H1 (cell line): Measurements from ENCODE around the gene E2F3. TPM values are rescaled to one million over a fixed set of nuclear protein-coding genes. Genes with fewer than 3 reads are reported as not detected.

Experiments
- CTCF ChIA-PET: fragments of 300-600 bp; sonication (Branson Sonifier 250); formaldehyde crosslinking; loops from one replicate; lab custom pipeline; 2021; ENCODE audit not compliant: partially characterized antibody; lab: Charles Lee
- POLR2A ChIA-PET: fragments of 300-600 bp; sonication (Branson Sonifier 250); formaldehyde crosslinking; loops from one replicate; lab custom pipeline; 2021; ENCODE audit warnings: inconsistent platforms; ENCODE audit not compliant: partially characterized antibody; lab: Charles Lee
- DNase-seq, 2 experiments: peaks; one replicate each; pipeline versions ENCODE4 v3.0.0 to v3.0.0-alpha.2; 2010 to 2022; ENCODE audit warnings: low spot score in 2 of 2, low read depth in 1 of 2, mixed read lengths in 1 of 2
- FAIRE-seq: peaks from 2 replicates; lab custom pipeline; 2011; peaks lifted over from hg19 to GRCh38; lab: Jason Lieb, UNC
- H2AFZ ChIP-seq: 2 replicates; pipeline ENCODE4 v1.8.1; 2012; ENCODE audit warnings: low read length, inconsistent platforms
- H2AK5ac ChIP-seq: 2 replicates; pipeline ENCODE4 v1.6.1; 2013; ENCODE audit warnings: low read depth, low read length
- H2BK120ac ChIP-seq: replicated peaks from 2 replicates; pipeline ENCODE3; 2013; ENCODE audit warnings: low read depth, low read length, inconsistent platforms
- H2BK12ac ChIP-seq: 2 replicates; pipeline ENCODE4 v1.6.1; 2013; ENCODE audit warnings: low read depth, low read length
- H2BK15ac ChIP-seq: 2 replicates; pipeline ENCODE4 v1.6.1; 2013; ENCODE audit warnings: low read length
- H2BK20ac ChIP-seq: 2 replicates; pipeline ENCODE4 v1.6.1; 2013; ENCODE audit warnings: low read length
- H2BK5ac ChIP-seq: 2 replicates; pipeline ENCODE4 v1.6.1; 2013; ENCODE audit warnings: low read depth, low read length
- H3K14ac ChIP-seq: 2 replicates; pipeline ENCODE4 v1.6.1; 2013; ENCODE audit warnings: inconsistent platforms; ENCODE audit not compliant: insufficient read length
- H3K18ac ChIP-seq: 2 replicates; pipeline ENCODE4 v1.6.1; 2013; ENCODE audit warnings: low read length; ENCODE audit errors: extremely low read depth
- H3K23ac ChIP-seq: 2 replicates; pipeline ENCODE4 v1.6.1; 2013; ENCODE audit warnings: inconsistent platforms; ENCODE audit not compliant: insufficient read length
- H3K23me2 ChIP-seq: 2 replicates; pipeline ENCODE4 v1.6.1; 2013; ENCODE audit warnings: low read depth, low read length
- H3K27ac ChIP-seq: 2 replicates; pipeline ENCODE4 v1.6.1; 2011; ENCODE audit warnings: low read depth, low read length, inconsistent platforms
- H3K27me3 ChIP-seq, 4 experiments: replicated peaks in 1 of 4; 1 replicate in 1 of 4; 2 replicates in 3 of 4; pipeline versions ENCODE4 v1.6.1 to v1.8.1; 2011 to 2013; ENCODE audit warnings: low read length in 3 of 4, mild to moderate bottlenecking in 3 of 4, inconsistent platforms in 2 of 4, mixed read lengths in 2 of 4, moderate library complexity in 1 of 4; ENCODE audit not compliant: control insufficient read depth in 3 of 4, insufficient read depth in 3 of 4; ENCODE audit errors: extremely low read depth in 1 of 4
- H3K36me3 ChIP-seq, 4 experiments: 2 replicates each; pipeline versions ENCODE4 v1.6.1 to v1.8.1; 2011 to 2013; ENCODE audit warnings: mild to moderate bottlenecking in 4 of 4, low read length in 3 of 4, moderate library complexity in 2 of 4, control low read depth in 1 of 4, inconsistent platforms in 1 of 4; ENCODE audit not compliant: insufficient read depth in 4 of 4, control insufficient read depth in 2 of 4
- H3K4ac ChIP-seq: replicated peaks from 2 replicates; pipeline ENCODE3; 2013; ENCODE audit warnings: low read length, low read depth, mixed read lengths, inconsistent platforms; ENCODE audit not compliant: insufficient read length
- H3K4me1 ChIP-seq, 4 experiments: replicated peaks in 1 of 4; 1 replicate in 1 of 4; 2 replicates in 3 of 4; pipeline versions ENCODE4 v1.6.1 to v1.8.1; 2011 to 2013; ENCODE audit warnings: low read length in 3 of 4, inconsistent platforms in 2 of 4, mixed read lengths in 1 of 4; ENCODE audit not compliant: insufficient read depth in 4 of 4, control insufficient read depth in 3 of 4
- H3K4me2 ChIP-seq, 2 experiments: 2 replicates each; pipeline versions ENCODE4 v1.6.1 to v1.8.1; 2011 to 2013; ENCODE audit warnings: low read depth in 2 of 2, low read length in 2 of 2, control low read depth in 1 of 2, inconsistent platforms in 1 of 2, mild to moderate bottlenecking in 1 of 2; ENCODE audit not compliant: insufficient read depth in 1 of 2
- H3K4me3 ChIP-seq, 4 experiments: fragments of 200-600, 300-600 bp in 1 of 4; sonication (generic), shearing (Covaris generic), sonication (Bioruptor Twin) in 1 of 4; 2 replicates each; pipeline versions ENCODE4 v1.5.1 to v1.8.1; 2011 to 2016; ENCODE audit warnings: low read length in 4 of 4, low read depth in 3 of 4, control low read depth in 2 of 4, inconsistent platforms in 2 of 4, mild to moderate bottlenecking in 2 of 4, mixed read lengths in 1 of 4, moderate library complexity in 1 of 4; ENCODE audit not compliant: insufficient read depth in 2 of 4; ENCODE audit errors: extremely low read depth in 1 of 4
- H3K56ac ChIP-seq: replicated peaks from 2 replicates; pipeline ENCODE3; 2013; ENCODE audit warnings: low read depth, mild to moderate bottlenecking, mixed read lengths, low read length, inconsistent platforms; ENCODE audit not compliant: insufficient read length
- H3K79me1 ChIP-seq: 2 replicates; pipeline ENCODE4 v1.6.1; 2013; ENCODE audit warnings: low read depth, low read length, control low read depth
- H3K79me2 ChIP-seq, 2 experiments: 2 replicates each; pipeline versions ENCODE4 v1.6.1 to v1.8.1; 2012 to 2013; ENCODE audit warnings: low read length in 2 of 2, mild to moderate bottlenecking in 2 of 2, inconsistent platforms in 1 of 2; ENCODE audit not compliant: insufficient read depth in 2 of 2, control insufficient read depth in 1 of 2
- H3K9ac ChIP-seq, 4 experiments: replicated peaks in 1 of 4; 1 replicate in 1 of 4; 2 replicates in 3 of 4; pipeline versions ENCODE4 v1.6.1 to v1.8.1; 2011 to 2013; ENCODE audit warnings: low read depth in 3 of 4, low read length in 3 of 4, control low read depth in 2 of 4, mild to moderate bottlenecking in 2 of 4, moderate library complexity in 2 of 4, inconsistent platforms in 1 of 4; ENCODE audit errors: extremely low read depth in 1 of 4
- H3K9me3 ChIP-seq, 2 experiments: 2 replicates each; pipeline versions ENCODE4 v1.6.1 to v1.8.1; 2012 to 2013; ENCODE audit warnings: mild to moderate bottlenecking in 2 of 2, moderate library complexity in 2 of 2, control low read depth in 1 of 2, inconsistent platforms in 1 of 2, low read depth in 1 of 2, low read length in 1 of 2, mixed read lengths in 1 of 2; ENCODE audit not compliant: insufficient read depth in 2 of 2
- H4K20me1 ChIP-seq, 2 experiments: replicated peaks in 1 of 2; 2 replicates each; pipeline versions ENCODE3 to v1.8.1; 2011 to 2013; ENCODE audit warnings: inconsistent platforms in 2 of 2, low read length in 2 of 2, mild to moderate bottlenecking in 1 of 2; ENCODE audit not compliant: insufficient read depth in 2 of 2, control insufficient read depth in 1 of 2
- H4K5ac ChIP-seq: 2 replicates; pipeline ENCODE4 v1.6.1; 2013; ENCODE audit warnings: low read length, low read depth, mixed read lengths, inconsistent platforms; ENCODE audit not compliant: insufficient read length
- H4K8ac ChIP-seq: 2 replicates; pipeline ENCODE4 v1.8.0; 2013; ENCODE audit warnings: mild to moderate bottlenecking, moderate library complexity, low read length, inconsistent platforms; ENCODE audit not compliant: insufficient read depth; ENCODE audit errors: extremely low read depth
- H4K91ac ChIP-seq: replicated peaks from 2 replicates; pipeline ENCODE3; 2013; ENCODE audit warnings: low read length, mixed read lengths, inconsistent platforms; ENCODE audit not compliant: insufficient read length
- EP300 ChIP-seq, 2 experiments: IDR thresholded peaks; 1 replicate in 1 of 2; 2 replicates in 1 of 2; pipeline ENCODE4 v1.6.1; 2011 to 2012; ENCODE audit warnings: low read depth in 2 of 2, low read length in 2 of 2, mild to moderate bottlenecking in 2 of 2, borderline replicate concordance in 1 of 2, inconsistent platforms in 1 of 2, moderate library complexity in 1 of 2
- GABPA ChIP-seq: IDR thresholded peaks from 2 replicates; pipeline ENCODE4 v1.6.1; 2011; ENCODE audit warnings: mild to moderate bottlenecking, low read length, moderate library complexity, borderline replicate concordance; ENCODE audit not compliant: insufficient read depth
- JUND ChIP-seq: IDR thresholded peaks from 2 replicates; pipeline ENCODE4 v1.6.1; 2011; ENCODE audit warnings: mild to moderate bottlenecking, improper control_type of control experiment, low read length
- KDM1A ChIP-seq: fragments of 200-600, 300-600 bp; sonication (generic); IDR thresholded peaks from 2 replicates; pipeline ENCODE4 v1.7.1; 2016; ENCODE audit warnings: mild to moderate bottlenecking, low read length, borderline replicate concordance
- RFX5 ChIP-seq: IDR thresholded peaks from 2 replicates; pipeline ENCODE4 v1.6.1; 2011; ENCODE audit warnings: low read depth, low read length, improper control_type of control experiment, borderline replicate concordance
- SRF ChIP-seq: IDR thresholded peaks from 2 replicates; pipeline ENCODE4 v1.6.1; 2011; ENCODE audit warnings: mild to moderate bottlenecking, low read depth, low read length, moderate library complexity
- SUZ12 ChIP-seq: fragments of 200-600 bp; sonication (generic); IDR thresholded peaks from 2 replicates; pipeline ENCODE4 v1.6.1; 2012; ENCODE audit warnings: mild to moderate bottlenecking, inconsistent platforms, low read length, moderate library complexity, mixed read lengths
- TAF7 ChIP-seq: optimal IDR thresholded peaks from 2 replicates; pipeline ENCODE3; 2011; ENCODE audit warnings: low read depth, mild to moderate bottlenecking, inconsistent platforms, low read length, moderate library complexity, borderline replicate concordance
- YY1 ChIP-seq: IDR thresholded peaks from 2 replicates; pipeline ENCODE4 v1.6.1; 2011; ENCODE audit warnings: low read depth, mild to moderate bottlenecking, low read length
- WGBS, 2 experiments: shearing (Covaris generic) in 1 of 2; methylation state at CpG; one replicate each; pipeline versions ENCODE4 v1.1.6 to v1.1.7; 2013 to 2015; ENCODE audit warnings: low lambda C conversion rate in 2 of 2, mixed read lengths in 2 of 2, inconsistent platforms in 1 of 2, low coverage in 1 of 2, missing lambda C conversion rate in 1 of 2; ENCODE audit not compliant: insufficient replicate concordance in 2 of 2, insufficient coverage in 1 of 2, insufficient read length in 1 of 2; ENCODE audit errors: extremely low coverage in 1 of 2, missing lambda C conversion rate in 1 of 2; 5-methylcytosine and 5-hydroxymethylcytosine counted together
- polyA plus RNA-seq, 7 experiments: library from polyadenylated mRNA; depleted of rRNA in 3 of 7; stranded (reverse) in 5 of 7; unstranded in 2 of 7; fragments of >200 nt in 5 of 7; fragments of 200-250 nt in 2 of 7; gene quantifications; 1 replicate in 5 of 7; 2 replicates in 1 of 7; 4 replicates in 1 of 7; pipeline versions ENCODE4 v1.2.1 to v1.2.3, GENCODE V29; 2011 to 2013; ENCODE audit warnings: missing spikeins in 2 of 7, mixed read lengths in 2 of 7
- total RNA-seq: library from RNA; stranded (reverse); fragmentation: NEBNext Ultra II Directional; extraction: Animal tissue kit (Norgen Biotek cat#: 25700); gene quantifications from 2 replicates; pipeline ENCODE4 v1.2.1, GENCODE V29; 2021

The E2F3 gene
- total and polyA plus RNA-seq, 2 of the 8 experiments (the other 6 are each of a cell fraction or from before 2014, with no cell fraction given), result 14.9 to 42.2 TPM

DNA sequence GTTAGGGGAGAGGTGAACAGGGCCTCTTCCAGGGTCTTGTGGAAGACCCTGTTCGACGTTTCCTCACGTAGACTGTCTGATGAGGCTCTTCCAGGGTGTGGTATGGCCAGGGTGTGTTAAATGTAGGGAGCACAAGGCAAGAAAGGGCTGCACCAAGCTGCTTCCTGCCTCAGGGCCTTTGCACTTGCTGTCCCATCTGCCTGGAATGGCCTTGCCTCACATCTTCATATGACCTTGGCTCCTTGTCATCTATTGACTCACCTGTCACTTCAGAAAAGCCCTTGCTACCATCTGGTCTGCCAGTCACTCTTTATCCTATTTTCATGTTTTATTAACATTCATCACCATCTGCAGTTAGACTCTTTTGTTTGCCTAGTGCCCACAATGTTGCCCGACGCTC lies 31.0 kb downstream of the E2F3 start:
- H4K8ac ChIP-seq, result no peak overlapping the region
- no peaks in the 10 kb centered on the region for H3K9me3 ChIP-seq
- no peaks in the 10 kb centered on the region for H3K4me1 ChIP-seq
- H2AFZ ChIP-seq, result no peak overlapping the region
- H3K18ac ChIP-seq, result no peak overlapping the region
- 97% methylated on average over 5 of the region's 5 CpGs; no CpG with 5 or more reads in 1 of the 2 experiments for WGBS, 2 experiments
- H3K23me2 ChIP-seq, result no peaks in the 10 kb centered on the region
- ChIA-PET CTCF (interaction anchor here (1.1 to 1.3 kb wide), 3 partner anchors 18 to 97 kb away, joined by 3 to 6 read pairs (median 3); no protein-coding TSS in a partner anchor), POLR2A (no interaction called here)
- FAIRE-seq (no peak), DNase-seq (no peak)
- H3K79me1 ChIP-seq, result peaks cover 14% of the 10 kb centered on the region
- no peak overlapping the region for H4K91ac ChIP-seq
- no peak overlapping the region for H3K56ac ChIP-seq
- H3K4ac ChIP-seq, result no peak overlapping the region
- peaks cover 0 to 6% (median 4%) of the 10 kb centered on the region in 4 experiments; a peak in 4 of 8 replicates for H3K36me3 ChIP-seq
- no peak overlapping the region for H3K14ac ChIP-seq
- no peaks in the 10 kb centered on the region for H3K27me3 ChIP-seq
- TF ChIP-seq TAF7 (no peak), YY1 (no peak), GABPA (no peak), KDM1A (0 out of 2 replicates have a peak, but pooled peaks have one; percentile 13), EP300 (IDR thresholded peaks at IDR 0.05; ENCODE audit: borderline replicate concordance in 1 of 2, low read depth in 2 of 2, low read length in 2 of 2) (no peak), JUND (no peak), RFX5 (no peak), SUZ12 (no peak), SRF (no peak)
- no peak overlapping the region for H3K4me2 ChIP-seq
- no peak overlapping the region for H2BK5ac ChIP-seq
- no peak overlapping the region for H3K23ac ChIP-seq
- H3K79me2 ChIP-seq, result peaks cover 7 to 93% of the 10 kb centered on the region in 2 experiments; a peak in 3 of 4 replicates
- H3K27ac ChIP-seq, result no peak overlapping the region
- no peak overlapping the region for H2BK120ac ChIP-seq
- H4K20me1 ChIP-seq, result peaks cover 7 to 25% of the 10 kb centered on the region in 2 experiments
- no peak overlapping the region for H2AK5ac ChIP-seq
- no peak overlapping the region for H4K5ac ChIP-seq
- H3K9ac ChIP-seq, result no peak overlapping the region
- H3K4me3 ChIP-seq, result no peak overlapping the region
- no peak overlapping the region for H2BK20ac ChIP-seq
- H2BK12ac ChIP-seq, result no peak overlapping the region
- H2BK15ac ChIP-seq, result no peak overlapping the region
